ENCODE data around the gene CCDC102B. TPM values are rescaled to one million over a fixed set of nuclear protein-coding genes. Genes with fewer than 3 reads are reported as not detected.

Gene CCDC102B
- total and polyA plus RNA-seq, 2 experiments from 2014 or later: 1.3 to 2.1 TPM

- DNase-seq (ENCODE audit: low spot score) (no peak), ATAC-seq (no peak)
- Mint-ChIP-seq H3K4me3 (no peak overlapping the region), H3K27ac (no peak overlapping the region), H3K4me1 (no peaks in the 10 kb centered on the region), H3K27me3 (ENCODE audit: insufficient read depth, low read depth, poor library complexity) (no peaks in the 10 kb centered on the region), H3K9me3 (no peaks in the 10 kb centered on the region), H3K36me3 (ENCODE audit: low read depth) (no peaks in the 10 kb centered on the region)
- Histone ChIP-seq H3K4me2 (no peak overlapping the region), H3F3A (replicated peaks; ENCODE audit: low read depth) (no peaks in the 10 kb centered on the region), H3K9me2 (ENCODE audit: insufficient read depth) (no peaks in the 10 kb centered on the region), H2AFZ (no peak overlapping the region), H3K27me3 (ENCODE audit: insufficient read depth) (no peaks in the 10 kb centered on the region), H3K4me1 (ENCODE audit: insufficient read depth) (no peaks in the 10 kb centered on the region), H3K4me3 (no peak overlapping the region), H3K36me3 (ENCODE audit: insufficient read depth) (no peaks in the 10 kb centered on the region), H4K20me1 (replicated peaks; ENCODE audit: insufficient read depth) (no peaks in the 10 kb centered on the region), H3K79me2 (replicated peaks; ENCODE audit: insufficient read depth) (no peaks in the 10 kb centered on the region), H3K27ac (ENCODE audit: low read depth) (no peak overlapping the region)
- TF ChIP-seq CTCF (conservative IDR thresholded peaks at IDR 0.05; ENCODE audit: low read depth in 2 of 2): no peak
- TF ChIP-seq ZNF114 (CRISPR knock-in tag; IDR thresholded peaks at IDR 0.05): no peak
- no peak for TF ChIP-seq ETS1 (IDR thresholded peaks at IDR 0.05)
- no peak for TF ChIP-seq EZH2 (IDR thresholded peaks at IDR 0.05; ENCODE audit: low read depth, unreplicated experiment)
- no peak for TF ChIP-seq ZNF331 (CRISPR knock-in tag; IDR thresholded peaks at IDR 0.05; ENCODE audit: low read depth)
- TF ChIP-seq JUNB (IDR thresholded peaks at IDR 0.05; ENCODE audit: unreplicated experiment): no peak
- no peak for TF ChIP-seq REST (IDR thresholded peaks at IDR 0.05; ENCODE audit: unreplicated experiment)
- TF ChIP-seq POLR2AphosphoS5 (IDR thresholded peaks at IDR 0.05; ENCODE audit: low read depth): no peak
- no peak for TF ChIP-seq NANOG (IDR thresholded peaks at IDR 0.05; ENCODE audit: borderline replicate concordance)
- no peak for TF ChIP-seq EZH2phosphoT487 (IDR thresholded peaks at IDR 0.05; ENCODE audit: unreplicated experiment)
- no peak for TF ChIP-seq ZNF462 (CRISPR knock-in tag; IDR thresholded peaks at IDR 0.05)
Observed at GRCh38 chr18:69000366-69000765, 202.5 kb downstream of the CCDC102B start.
